Activated CD4-positive, alpha-beta memory T cell treated with anti-CD3 and anti-CD28 coated beads, Interleukin-2, amount 10 ng/mL, durations not matched to agents 7 days and 5 days (primary cell): ENCODE results near the gene MICB. TPM values are rescaled to one million over a fixed set of nuclear protein-coding genes. Genes with fewer than 3 reads are reported as not detected.

ENCODE experiments used
- CTCF ChIA-PET: fragments of 350-600 bp; sonication (Branson Sonifier 250); formaldehyde crosslinking; loops from one replicate; lab custom pipeline; 2021; ENCODE audit warnings: antibody characterized with exemption, inconsistent platforms; lab: Charles Lee
- POLR2A ChIA-PET: fragments of 350-600 bp; sonication (Branson Sonifier 250); formaldehyde crosslinking; loops from one replicate; lab custom pipeline; 2021; ENCODE audit warnings: antibody characterized with exemption; lab: Charles Lee
- DNase-seq: peaks from one replicate; pipeline ENCODE4 v3.0.0-alpha.2; 2020
- H3K27ac Mint-ChIP-seq: one replicate; pipeline ENCODE4 v1.8.0; 2021; ENCODE audit warnings: mild to moderate bottlenecking, mixed read lengths
- H3K27me3 Mint-ChIP-seq: one replicate; pipeline ENCODE4 v1.8.0; 2021; ENCODE audit warnings: mixed read lengths
- H3K36me3 Mint-ChIP-seq: one replicate; pipeline ENCODE4 v1.8.0; 2021; ENCODE audit warnings: low read depth, mixed read lengths
- H3K4me1 Mint-ChIP-seq: one replicate; pipeline ENCODE4 v1.8.0; 2021; ENCODE audit warnings: mixed read lengths
- H3K4me3 Mint-ChIP-seq: one replicate; pipeline ENCODE4 v1.8.0; 2021; ENCODE audit warnings: mild to moderate bottlenecking, mixed read lengths
- H3K9me3 Mint-ChIP-seq: one replicate; pipeline ENCODE4 v1.8.0; 2021; ENCODE audit warnings: mixed read lengths
- total RNA-seq, 2 experiments: library from RNA; stranded (reverse); gene quantifications; one replicate each; pipeline ENCODE4 v1.2.3, GENCODE V29; 2021

MICB gene
- total RNA-seq, 2 experiments from 2014 or later = 60.8 to 62.9 TPM

- ChIA-PET CTCF (interaction anchor here (1.0 kb wide), 1 partner anchor 72 kb away, joined by 4 read pairs; no protein-coding TSS in a partner anchor), POLR2A (interaction anchor here (1.1 to 1.4 kb wide), 2 partner anchors 8 to 15 kb away, joined by 3 to 4 read pairs; partner anchors contain the start of gene DDX39B)
- H3K4me1 Mint-ChIP-seq = peaks cover 6% of the 10 kb centered on the region
- no peak for DNase-seq
- H3K36me3 Mint-ChIP-seq = peaks cover 16% of the 10 kb centered on the region
- no peak overlapping the region for H3K27ac Mint-ChIP-seq
- H3K9me3 Mint-ChIP-seq = no peaks in the 10 kb centered on the region
- H3K4me3 Mint-ChIP-seq = no peak overlapping the region
- H3K27me3 Mint-ChIP-seq = peaks cover 4% of the 10 kb centered on the region
Observed at GRCh38 chr6:31525932-31526591, 28.1 kb downstream of the MICB start.

GRCh38 chr6:31528307-31528777 is 30.4 kb downstream of the MICB start:
- ChIA-PET POLR2A (interaction anchor here (1.4 to 2.9 kb wide), 3 partner anchors 10 to 34 kb away, joined by 4 to 12 read pairs (median 7); partner anchors contain the start of gene DDX39B), CTCF (interaction anchor here (0.6 to 3.1 kb wide), 3 partner anchors 10 to 336 kb away, joined by 3 to 10 read pairs (median 3); no protein-coding TSS in a partner anchor)
- H3K27me3 Mint-ChIP-seq = no peaks in the 10 kb centered on the region
- no peak for DNase-seq
- no peak overlapping the region for H3K27ac Mint-ChIP-seq
- H3K4me3 Mint-ChIP-seq = no peak overlapping the region
- H3K9me3 Mint-ChIP-seq = no peaks in the 10 kb centered on the region
- H3K36me3 Mint-ChIP-seq = peaks cover 35% of the 10 kb centered on the region
- peaks cover 13% of the 10 kb centered on the region for H3K4me1 Mint-ChIP-seq

- DNase-seq = no peak
- Mint-ChIP-seq H3K4me3 (no peak within 1 kb of the TSS), H3K4me1 (peaks cover 16% of the 10 kb centered on the region), H3K36me3 (peaks cover 40% of the 10 kb centered on the region), H3K9me3 (no peaks in the 10 kb centered on the region), H3K27me3 (no peaks in the 10 kb centered on the region), H3K27ac (no peak within 1 kb of the TSS)
- ChIA-PET POLR2A (interaction anchor here (1.0 to 2.9 kb wide), 4 partner anchors 10 to 34 kb away, joined by 4 to 12 read pairs (median 6); partner anchors contain the start of genes DDX39B and MICB), CTCF (interaction anchor here (3.1 kb wide), 1 partner anchor 69 kb away, joined by 10 read pairs; no protein-coding TSS in a partner anchor)
Observed at GRCh38 chr6:31528821-31529328, 30.9 kb downstream of the MICB start, which contains the start of gene MCCD1. Gene MCCD1 (plus strand): TSS chr6:31528962. CDS start chr6:31529015, 53 bp downstream.

- ChIA-PET POLR2A (interaction anchor here (0.7 to 2.9 kb wide), 5 partner anchors 10 to 58 kb away, joined by 3 to 12 read pairs (median 4); partner anchors contain the start of genes DDX39B and MICB), CTCF (interaction anchor here (3.1 kb wide), 1 partner anchor 69 kb away, joined by 10 read pairs; no protein-coding TSS in a partner anchor)
- Mint-ChIP-seq H3K4me1 (peaks cover 21% of the 10 kb centered on the region), H3K9me3 (no peaks in the 10 kb centered on the region), H3K27ac (no peak overlapping the region), H3K36me3 (peaks cover 46% of the 10 kb centered on the region), H3K27me3 (no peaks in the 10 kb centered on the region), H3K4me3 (no peak overlapping the region)
- DNase-seq = no peak
Observed at GRCh38 chr6:31529329-31530150, 31.6 kb downstream of the MICB start.

- ChIA-PET POLR2A (interaction anchor here (0.6 to 2.3 kb wide), 2 partner anchors 10 to 17 kb away, joined by 3 to 18 read pairs; partner anchors contain the start of gene DDX39B), CTCF (no interaction called here)
- no peak overlapping the region for H3K27ac Mint-ChIP-seq
- H3K9me3 Mint-ChIP-seq = no peaks in the 10 kb centered on the region
- H3K4me3 Mint-ChIP-seq = no peak overlapping the region
- H3K36me3 Mint-ChIP-seq = peaks cover 57% of the 10 kb centered on the region
- H3K27me3 Mint-ChIP-seq = no peaks in the 10 kb centered on the region
- DNase-seq = no peak
- H3K4me1 Mint-ChIP-seq = peaks cover 32% of the 10 kb centered on the region
Observed at GRCh38 chr6:31530659-31531058, 32.7 kb downstream of the MICB start.

GRCh38 chr6:31531162-31531561 is 33.2 kb downstream of the MICB start:
- CTCF ChIA-PET = interaction anchor here (1.6 kb wide), 2 partner anchors 36 to 67 kb away, joined by 5 read pairs; no protein-coding TSS in a partner anchor
- no peak for DNase-seq
- H3K27ac Mint-ChIP-seq = no peak overlapping the region
- peaks cover 62% of the 10 kb centered on the region for H3K36me3 Mint-ChIP-seq
- H3K27me3 Mint-ChIP-seq = no peaks in the 10 kb centered on the region
- no peak overlapping the region for H3K4me3 Mint-ChIP-seq
- H3K9me3 Mint-ChIP-seq = no peaks in the 10 kb centered on the region
- peaks cover 35% of the 10 kb centered on the region for H3K4me1 Mint-ChIP-seq
- POLR2A ChIA-PET = interaction anchor here (0.6 to 2.3 kb wide), 5 partner anchors 10 to 68 kb away, joined by 3 to 18 read pairs (median 3); partner anchors contain the start of genes DDX39B and MICB

- Mint-ChIP-seq H3K36me3 (peaks cover 69% of the 10 kb centered on the region), H3K27me3 (no peaks in the 10 kb centered on the region), H3K4me1 (peaks cover 40% of the 10 kb centered on the region), H3K9me3 (no peaks in the 10 kb centered on the region), H3K27ac (no peak overlapping the region), H3K4me3 (no peak overlapping the region)
- ChIA-PET POLR2A (interaction anchor here (0.9 to 2.3 kb wide), 5 partner anchors 9 to 69 kb away, joined by 3 to 18 read pairs (median 3); partner anchors contain the start of genes DDX39B and MICB), CTCF (interaction anchor here (0.6 to 1.6 kb wide), 4 partner anchors 10 to 89 kb away, joined by 3 to 5 read pairs (median 4); no protein-coding TSS in a partner anchor)
- DNase-seq = no peak
Observed at GRCh38 chr6:31531771-31532643, 34.1 kb downstream of the MICB start.

- POLR2A ChIA-PET = interaction anchor here (1.0 to 2.3 kb wide), 4 partner anchors 8 to 170 kb away, joined by 3 to 18 read pairs (median 4); partner anchors contain the start of genes ABHD16A and DDX39B
- Mint-ChIP-seq H3K27ac (no peak overlapping the region), H3K36me3 (peaks cover 72% of the 10 kb centered on the region), H3K4me1 (peaks cover 45% of the 10 kb centered on the region), H3K9me3 (no peaks in the 10 kb centered on the region), H3K4me3 (no peak overlapping the region), H3K27me3 (no peaks in the 10 kb centered on the region)
- no peak for DNase-seq
- CTCF ChIA-PET = interaction anchor here (0.8 to 1.6 kb wide), 3 partner anchors 38 to 90 kb away, joined by 3 to 5 read pairs (median 5); no protein-coding TSS in a partner anchor
Observed at GRCh38 chr6:31532644-31533454, 34.9 kb downstream of the MICB start.

- Mint-ChIP-seq H3K27ac (no peak overlapping the region), H3K36me3 (peaks cover 76% of the 10 kb centered on the region), H3K9me3 (no peaks in the 10 kb centered on the region), H3K27me3 (no peaks in the 10 kb centered on the region), H3K4me1 (peaks cover 48% of the 10 kb centered on the region), H3K4me3 (no peak overlapping the region)
- DNase-seq = no peak
- ChIA-PET POLR2A (interaction anchor here (1.0 to 1.4 kb wide), 3 partner anchors 8 to 169 kb away, joined by 3 to 4 read pairs (median 3); partner anchors contain the start of gene ABHD16A), CTCF (no interaction called here)
Observed at GRCh38 chr6:31533455-31533841, 35.5 kb downstream of the MICB start.

GRCh38 chr6:31534011-31534410 is 36.1 kb downstream of the MICB start:
- Mint-ChIP-seq H3K27ac (no peak overlapping the region), H3K4me3 (no peak overlapping the region), H3K4me1 (peaks cover 53% of the 10 kb centered on the region), H3K9me3 (no peaks in the 10 kb centered on the region), H3K27me3 (no peaks in the 10 kb centered on the region), H3K36me3 (peaks cover 82% of the 10 kb centered on the region)
- ChIA-PET POLR2A (interaction anchor here (1.0 to 1.7 kb wide), 4 partner anchors 9 to 169 kb away, joined by 3 to 5 read pairs (median 4); partner anchors contain the start of gene ABHD16A), CTCF (no interaction called here)
- DNase-seq = no peak
